ENCODE results near the gene CPSF4.

DNA sequence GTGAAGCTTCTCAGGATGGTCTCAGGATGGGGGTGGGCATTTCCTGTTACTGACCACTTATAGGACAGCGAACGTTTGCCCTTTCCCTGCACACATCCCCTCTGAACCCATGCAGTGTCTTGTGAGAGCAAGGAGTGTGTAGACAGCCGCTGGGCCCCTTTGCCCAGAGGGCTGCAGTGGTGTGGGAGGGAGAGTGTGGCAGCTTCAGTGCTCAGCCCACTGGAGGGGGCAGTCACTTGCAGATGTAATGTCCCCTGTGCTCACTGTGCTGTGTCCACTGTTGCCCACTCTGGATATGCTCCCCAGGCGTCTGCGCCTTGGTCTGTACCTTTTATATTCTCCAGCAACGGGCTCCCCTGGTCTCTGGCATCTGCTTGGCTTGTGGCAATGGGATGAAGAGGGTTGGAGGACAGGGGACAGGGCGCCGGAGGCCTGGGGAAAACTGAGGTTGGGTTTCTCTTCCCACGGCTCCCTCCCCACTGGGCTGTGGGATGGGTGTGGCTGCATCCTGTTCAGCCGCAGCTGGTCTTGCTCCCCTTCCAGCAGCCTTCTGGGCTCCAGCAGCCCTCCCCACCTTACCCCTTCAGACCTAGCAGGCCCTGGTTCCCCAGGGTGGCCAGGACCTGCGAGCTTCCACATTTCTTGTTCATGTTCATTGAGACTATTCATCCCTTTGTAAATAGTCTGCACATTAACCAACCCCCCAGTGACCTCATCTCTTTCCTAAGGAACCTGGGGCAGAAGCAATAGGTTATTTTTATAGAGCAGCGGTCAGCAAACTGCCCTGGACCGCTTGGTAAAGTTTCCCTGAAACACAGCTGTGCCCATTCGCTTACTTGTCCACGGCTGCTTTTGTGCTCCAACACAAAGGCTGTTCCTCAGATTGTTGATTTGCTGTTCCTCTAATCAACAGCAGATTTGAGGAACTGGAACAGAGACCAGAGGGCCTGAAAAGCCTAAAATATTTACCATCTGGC is 40.0 kb downstream of the CPSF4 start:
- TF ChIP-seq, protein P1, sequence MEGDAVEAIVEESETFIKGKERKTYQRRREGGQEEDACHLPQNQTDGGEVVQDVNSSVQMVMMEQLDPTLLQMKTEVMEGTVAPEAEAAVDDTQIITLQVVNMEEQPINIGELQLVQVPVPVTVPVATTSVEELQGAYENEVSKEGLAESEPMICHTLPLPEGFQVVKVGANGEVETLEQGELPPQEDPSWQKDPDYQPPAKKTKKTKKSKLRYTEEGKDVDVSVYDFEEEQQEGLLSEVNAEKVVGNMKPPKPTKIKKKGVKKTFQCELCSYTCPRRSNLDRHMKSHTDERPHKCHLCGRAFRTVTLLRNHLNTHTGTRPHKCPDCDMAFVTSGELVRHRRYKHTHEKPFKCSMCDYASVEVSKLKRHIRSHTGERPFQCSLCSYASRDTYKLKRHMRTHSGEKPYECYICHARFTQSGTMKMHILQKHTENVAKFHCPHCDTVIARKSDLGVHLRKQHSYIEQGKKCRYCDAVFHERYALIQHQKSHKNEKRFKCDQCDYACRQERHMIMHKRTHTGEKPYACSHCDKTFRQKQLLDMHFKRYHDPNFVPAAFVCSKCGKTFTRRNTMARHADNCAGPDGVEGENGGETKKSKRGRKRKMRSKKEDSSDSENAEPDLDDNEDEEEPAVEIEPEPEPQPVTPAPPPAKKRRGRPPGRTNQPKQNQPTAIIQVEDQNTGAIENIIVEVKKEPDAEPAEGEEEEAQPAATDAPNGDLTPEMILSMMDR (IDR thresholded peaks at IDR 0.05) = no peak
- TF ChIP-seq POLR2A (IDR thresholded peaks at IDR 0.05) = no peak
